ENCODE measurements around the gene SNCB.
A peak's percentile ranks its signal among the peaks of the same experiment; 100 is the strongest.

DNA sequence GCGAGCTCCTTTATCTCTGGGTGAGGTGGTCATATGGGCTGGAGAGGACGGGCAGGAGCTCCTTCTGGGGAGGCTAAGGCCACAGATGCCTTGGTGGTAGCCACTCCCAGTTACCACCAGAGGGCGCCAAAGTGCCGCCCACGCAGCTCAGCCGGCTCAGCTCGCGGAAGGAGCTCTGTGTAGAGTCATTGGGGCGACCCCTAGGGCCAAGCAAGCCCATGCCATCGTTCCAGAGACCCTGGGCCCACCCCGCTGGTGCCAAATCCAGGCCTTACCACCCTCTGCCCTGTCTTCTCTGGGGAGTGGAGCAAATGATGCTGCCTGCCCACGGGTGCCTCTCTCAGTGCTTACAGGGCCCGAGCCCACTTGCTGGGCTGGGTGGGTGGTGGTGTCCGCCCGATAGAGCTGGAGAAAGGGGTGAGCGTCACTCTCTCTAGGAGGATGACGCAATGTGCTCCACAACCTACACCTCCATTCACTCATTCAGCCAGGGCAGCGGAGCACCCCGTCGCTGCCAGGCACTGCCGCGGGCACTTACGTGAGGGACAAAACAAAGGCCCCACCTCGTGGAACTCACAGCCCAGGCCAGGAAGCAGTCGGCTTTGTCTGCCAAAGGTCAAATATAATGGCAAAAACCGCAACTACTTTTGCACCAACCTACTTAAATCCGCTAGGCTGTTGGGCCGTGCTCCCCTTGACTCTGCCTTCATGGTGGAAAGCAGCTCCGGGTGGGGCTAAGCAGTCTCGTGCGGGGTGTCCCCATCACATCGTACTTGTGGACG is 30.7 kb upstream of the SNCB start:
- TF ChIP-seq NFATC4 (CRISPR knock-in tag; IDR thresholded peaks at IDR 0.05): no peak
- TF ChIP-seq ZNF121 (CRISPR knock-in tag; IDR thresholded peaks at IDR 0.05): no peak
- TF ChIP-seq ZNF317 (CRISPR knock-in tag; IDR thresholded peaks at IDR 0.05; ENCODE audit: borderline replicate concordance, low read depth): no peak
- TF ChIP-seq, protein P1, sequence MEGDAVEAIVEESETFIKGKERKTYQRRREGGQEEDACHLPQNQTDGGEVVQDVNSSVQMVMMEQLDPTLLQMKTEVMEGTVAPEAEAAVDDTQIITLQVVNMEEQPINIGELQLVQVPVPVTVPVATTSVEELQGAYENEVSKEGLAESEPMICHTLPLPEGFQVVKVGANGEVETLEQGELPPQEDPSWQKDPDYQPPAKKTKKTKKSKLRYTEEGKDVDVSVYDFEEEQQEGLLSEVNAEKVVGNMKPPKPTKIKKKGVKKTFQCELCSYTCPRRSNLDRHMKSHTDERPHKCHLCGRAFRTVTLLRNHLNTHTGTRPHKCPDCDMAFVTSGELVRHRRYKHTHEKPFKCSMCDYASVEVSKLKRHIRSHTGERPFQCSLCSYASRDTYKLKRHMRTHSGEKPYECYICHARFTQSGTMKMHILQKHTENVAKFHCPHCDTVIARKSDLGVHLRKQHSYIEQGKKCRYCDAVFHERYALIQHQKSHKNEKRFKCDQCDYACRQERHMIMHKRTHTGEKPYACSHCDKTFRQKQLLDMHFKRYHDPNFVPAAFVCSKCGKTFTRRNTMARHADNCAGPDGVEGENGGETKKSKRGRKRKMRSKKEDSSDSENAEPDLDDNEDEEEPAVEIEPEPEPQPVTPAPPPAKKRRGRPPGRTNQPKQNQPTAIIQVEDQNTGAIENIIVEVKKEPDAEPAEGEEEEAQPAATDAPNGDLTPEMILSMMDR (IDR thresholded peaks at IDR 0.05): peak; percentile 98
- no peak for TF ChIP-seq CREM (CRISPR knock-in tag; IDR thresholded peaks at IDR 0.05)
- TF ChIP-seq ETV6 (CRISPR knock-in tag; IDR thresholded peaks at IDR 0.05): no peak
